GM12875 (cell line): ENCODE results near the gene PRKAR2B.

Experiments
- H3K4me3 ChIP-seq: one replicate; pipeline ENCODE4 v1.5.1; 2011; ENCODE audit warnings: low read depth, low read length, control low read depth
- TF ChIP-seq, protein P1 (sequence below): IDR thresholded peaks from 2 replicates; pipeline ENCODE4 v1.5.1; 2011; ENCODE audit warnings: low read depth, mild to moderate bottlenecking, control low read depth, inconsistent platforms, low read length, moderate library complexity, borderline replicate concordance; ENCODE audit not compliant: insufficient read depth

PRKAR2B gene

DNA sequence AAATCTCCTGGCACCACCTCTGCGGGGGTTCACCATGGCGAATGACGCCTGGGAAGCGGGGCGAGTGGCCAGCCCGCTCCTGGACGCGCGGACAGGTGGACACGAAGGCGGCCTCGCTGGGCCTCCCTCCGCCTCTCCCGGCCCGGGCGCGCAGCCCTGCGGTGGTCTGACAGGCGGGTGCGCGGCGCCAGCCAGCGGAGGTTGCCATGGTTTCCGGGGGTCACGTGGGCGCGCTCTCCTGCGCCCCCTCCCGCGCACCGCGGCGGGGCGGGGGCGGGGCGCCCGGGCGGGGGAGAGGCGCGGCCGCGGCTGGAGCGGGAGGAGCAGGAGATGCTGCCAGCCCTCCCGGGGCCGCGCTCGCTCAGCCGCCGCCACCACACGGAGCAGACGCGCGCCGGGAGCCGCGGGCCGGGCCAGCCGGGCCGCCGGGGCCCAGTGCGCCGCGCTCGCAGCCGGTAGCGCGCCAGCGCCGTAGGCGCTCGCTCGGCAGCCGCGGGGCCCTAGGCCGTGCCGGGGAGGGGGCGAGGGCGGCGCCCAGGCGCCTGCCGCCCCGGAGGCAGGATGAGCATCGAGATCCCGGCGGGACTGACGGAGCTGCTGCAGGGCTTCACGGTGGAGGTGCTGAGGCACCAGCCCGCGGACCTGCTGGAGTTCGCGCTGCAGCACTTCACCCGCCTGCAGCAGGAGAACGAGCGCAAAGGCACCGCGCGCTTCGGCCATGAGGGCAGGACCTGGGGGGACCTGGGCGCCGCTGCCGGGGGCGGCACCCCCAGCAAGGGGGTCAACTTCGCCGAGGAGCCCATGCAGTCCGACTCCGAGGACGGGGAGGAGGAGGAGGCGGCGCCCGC is at the start of gene PRKAR2B:
PRKAR2B (plus strand) TSS at position 359 of the 848 bp plus-strand sequence; CDS start at position 562, 203 bp downstream.
- TF ChIP-seq, protein P1, sequence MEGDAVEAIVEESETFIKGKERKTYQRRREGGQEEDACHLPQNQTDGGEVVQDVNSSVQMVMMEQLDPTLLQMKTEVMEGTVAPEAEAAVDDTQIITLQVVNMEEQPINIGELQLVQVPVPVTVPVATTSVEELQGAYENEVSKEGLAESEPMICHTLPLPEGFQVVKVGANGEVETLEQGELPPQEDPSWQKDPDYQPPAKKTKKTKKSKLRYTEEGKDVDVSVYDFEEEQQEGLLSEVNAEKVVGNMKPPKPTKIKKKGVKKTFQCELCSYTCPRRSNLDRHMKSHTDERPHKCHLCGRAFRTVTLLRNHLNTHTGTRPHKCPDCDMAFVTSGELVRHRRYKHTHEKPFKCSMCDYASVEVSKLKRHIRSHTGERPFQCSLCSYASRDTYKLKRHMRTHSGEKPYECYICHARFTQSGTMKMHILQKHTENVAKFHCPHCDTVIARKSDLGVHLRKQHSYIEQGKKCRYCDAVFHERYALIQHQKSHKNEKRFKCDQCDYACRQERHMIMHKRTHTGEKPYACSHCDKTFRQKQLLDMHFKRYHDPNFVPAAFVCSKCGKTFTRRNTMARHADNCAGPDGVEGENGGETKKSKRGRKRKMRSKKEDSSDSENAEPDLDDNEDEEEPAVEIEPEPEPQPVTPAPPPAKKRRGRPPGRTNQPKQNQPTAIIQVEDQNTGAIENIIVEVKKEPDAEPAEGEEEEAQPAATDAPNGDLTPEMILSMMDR = no peak
- peak within 1 kb of the TSS; percentile 43 for H3K4me3 ChIP-seq

DNA sequence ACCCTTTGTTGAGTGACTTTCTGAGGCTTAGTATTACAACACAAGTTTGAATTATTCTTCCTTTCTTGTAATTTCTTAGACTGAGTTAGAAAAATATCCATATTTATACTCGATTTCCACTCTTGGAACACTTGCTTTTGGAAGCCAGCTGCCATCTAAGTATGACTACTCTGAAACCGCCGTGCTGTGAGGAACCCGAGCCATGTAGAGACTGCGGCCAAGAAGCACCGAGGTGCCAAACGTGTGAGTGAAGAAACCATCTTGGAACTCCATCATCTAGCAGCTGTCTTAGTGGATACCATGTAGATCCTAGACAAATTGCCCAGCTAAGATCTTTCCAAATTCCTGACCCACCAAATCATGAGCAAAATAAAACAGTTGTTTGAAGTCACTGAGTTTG is 49.7 kb upstream of the PRKAR2B start:
- TF ChIP-seq, protein P1 = no peak
- no peak overlapping the region for H3K4me3 ChIP-seq

DNA sequence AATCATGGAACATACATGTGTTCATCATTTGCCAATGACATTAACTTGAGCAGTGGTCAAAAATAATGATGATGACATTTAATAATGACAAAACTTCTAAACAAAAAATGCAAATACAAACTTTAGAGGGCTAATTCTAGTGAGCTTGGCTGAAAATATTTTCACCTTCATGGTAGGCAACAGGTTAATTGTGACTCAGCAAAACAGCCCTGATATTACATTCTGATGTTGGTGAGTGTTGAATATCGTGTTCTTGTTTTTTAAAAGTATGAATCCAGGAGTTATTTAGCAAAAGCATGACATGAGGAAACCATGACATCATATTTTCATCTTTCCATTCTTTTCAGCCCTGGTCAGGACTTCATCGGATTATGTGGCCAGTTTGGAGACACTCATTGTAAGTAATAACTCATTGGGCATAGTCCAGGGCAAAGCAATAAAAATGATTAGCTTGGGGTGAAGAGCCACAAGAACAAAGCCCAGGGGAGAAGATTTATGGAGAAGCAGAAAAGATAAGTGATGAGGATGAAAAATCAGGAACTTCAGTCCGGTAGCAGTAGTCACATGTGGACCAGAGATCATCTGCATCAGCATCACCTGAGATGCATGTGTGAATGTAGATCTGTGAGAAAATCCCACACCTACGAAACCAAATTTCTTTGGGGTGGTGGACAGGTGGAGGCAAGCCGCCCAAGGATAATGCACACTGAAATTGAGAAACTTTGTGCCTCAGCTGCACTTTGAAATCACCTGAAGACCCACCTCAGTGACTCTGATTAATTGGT is 46.8 kb upstream of the PRKAR2B start:
- H3K4me3 ChIP-seq = no peak overlapping the region
- TF ChIP-seq, protein P1 = no peak

DNA sequence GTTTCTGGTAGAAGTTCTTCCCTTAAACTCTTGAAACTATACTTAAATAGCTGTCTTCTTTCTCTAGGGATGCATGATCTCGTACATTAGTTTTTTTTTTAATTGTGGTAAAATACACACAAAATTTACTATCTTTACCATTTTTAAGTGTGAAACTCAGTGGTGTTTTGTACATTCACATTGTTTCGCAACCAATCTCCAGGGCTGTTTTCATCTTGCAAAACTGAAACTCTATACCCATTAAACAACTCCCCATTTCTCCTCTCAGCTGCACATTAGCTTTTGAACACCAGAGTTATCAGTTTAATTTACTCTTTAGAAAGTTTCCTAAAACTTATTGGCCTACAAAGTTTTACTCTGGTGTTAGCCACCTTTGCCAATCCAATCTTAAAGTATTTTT is 45.5 kb upstream of the PRKAR2B start:
- TF ChIP-seq, protein P1 = no peak
- no peak overlapping the region for H3K4me3 ChIP-seq

DNA sequence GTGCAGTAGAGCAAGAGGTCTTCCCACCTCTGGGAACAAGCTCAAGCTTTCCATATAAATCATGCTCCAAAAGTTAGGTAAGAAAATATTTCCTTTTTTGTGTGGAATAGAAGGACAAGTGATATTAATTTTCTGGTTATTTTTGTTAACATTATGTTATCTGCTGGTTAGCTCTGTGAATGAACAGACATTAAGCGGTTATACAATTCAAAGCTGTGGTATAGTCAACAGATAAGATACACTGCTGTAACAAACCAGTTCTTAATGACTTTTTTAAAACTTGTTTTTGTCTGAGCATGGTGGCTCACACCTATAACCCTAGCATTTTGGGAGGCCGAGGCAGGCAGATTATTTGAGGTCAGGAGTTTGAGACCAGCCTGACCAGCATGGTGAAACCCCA is 43.0 kb upstream of the PRKAR2B start:
- TF ChIP-seq, protein P1 = no peak
- H3K4me3 ChIP-seq = no peak overlapping the region

DNA sequence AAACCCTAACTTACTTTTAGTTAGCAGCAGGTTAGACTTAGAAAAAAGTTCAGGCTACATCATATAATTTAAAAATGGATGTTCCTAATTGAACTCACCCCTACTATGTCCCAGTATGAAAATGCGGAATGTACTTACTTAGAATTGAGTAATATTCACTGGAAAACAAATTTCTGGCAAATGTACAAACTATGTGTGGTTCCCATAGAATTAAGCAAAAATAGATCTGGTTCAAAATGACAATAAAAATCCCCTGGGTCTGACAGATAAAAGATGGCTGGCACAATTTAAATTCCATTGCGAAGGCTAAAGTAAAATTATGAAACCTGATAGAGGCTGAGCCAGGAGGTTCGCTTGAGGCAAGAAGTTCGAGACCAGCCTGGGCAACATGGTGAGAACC is 42.4 kb upstream of the PRKAR2B start:
- H3K4me3 ChIP-seq = no peak overlapping the region
- TF ChIP-seq, protein P1 = no peak

DNA sequence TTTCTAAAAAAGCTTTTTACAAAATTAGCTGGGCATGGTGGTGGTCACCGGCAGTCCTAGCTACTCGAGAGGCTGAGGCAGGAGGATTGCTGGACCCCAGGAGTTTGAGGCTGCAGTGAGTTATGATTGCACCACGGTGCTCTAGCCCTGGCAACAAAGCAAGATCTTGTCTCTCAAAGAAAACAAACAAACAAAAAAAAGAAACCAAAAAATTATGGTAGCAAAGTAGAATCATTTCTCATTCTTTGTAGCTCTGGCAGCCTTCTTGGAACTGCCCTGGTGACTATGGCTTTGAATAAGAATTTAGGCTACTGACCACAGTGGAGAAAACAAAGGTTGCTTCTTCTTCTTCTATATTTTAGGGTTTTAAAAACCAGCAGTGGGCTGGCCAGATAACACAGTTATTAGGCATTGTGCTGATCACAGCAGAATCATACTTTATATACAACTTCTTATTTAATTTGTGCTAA is 41.9 kb upstream of the PRKAR2B start:
- TF ChIP-seq, protein P1 = no peak
- no peak overlapping the region for H3K4me3 ChIP-seq
